GM12873 (cell line): ENCODE measurements around the gene ANKRD63.

Experiments
- TF ChIP-seq, protein P1 (sequence below): IDR thresholded peaks from 2 replicates; pipeline ENCODE4 v1.5.1; 2012; ENCODE audit warnings: low read depth, mild to moderate bottlenecking, moderate library complexity, low read length, control low read depth; ENCODE audit not compliant: insufficient read depth; ENCODE audit errors: missing control alignments

The ANKRD63 gene, protein sequence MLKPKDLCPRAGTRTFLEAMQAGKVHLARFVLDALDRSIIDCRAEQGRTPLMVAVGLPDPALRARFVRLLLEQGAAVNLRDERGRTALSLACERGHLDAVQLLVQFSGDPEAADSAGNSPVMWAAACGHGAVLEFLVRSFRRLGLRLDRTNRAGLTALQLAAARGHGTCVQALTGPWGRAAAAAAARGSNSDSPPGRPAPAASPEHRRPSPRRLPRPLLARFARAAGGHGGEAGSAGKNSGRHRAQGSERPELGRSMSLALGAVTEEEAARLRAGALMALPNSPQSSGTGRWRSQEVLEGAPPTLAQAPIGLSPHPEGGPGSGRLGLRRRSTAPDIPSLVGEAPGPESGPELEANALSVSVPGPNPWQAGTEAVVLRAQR

DNA sequence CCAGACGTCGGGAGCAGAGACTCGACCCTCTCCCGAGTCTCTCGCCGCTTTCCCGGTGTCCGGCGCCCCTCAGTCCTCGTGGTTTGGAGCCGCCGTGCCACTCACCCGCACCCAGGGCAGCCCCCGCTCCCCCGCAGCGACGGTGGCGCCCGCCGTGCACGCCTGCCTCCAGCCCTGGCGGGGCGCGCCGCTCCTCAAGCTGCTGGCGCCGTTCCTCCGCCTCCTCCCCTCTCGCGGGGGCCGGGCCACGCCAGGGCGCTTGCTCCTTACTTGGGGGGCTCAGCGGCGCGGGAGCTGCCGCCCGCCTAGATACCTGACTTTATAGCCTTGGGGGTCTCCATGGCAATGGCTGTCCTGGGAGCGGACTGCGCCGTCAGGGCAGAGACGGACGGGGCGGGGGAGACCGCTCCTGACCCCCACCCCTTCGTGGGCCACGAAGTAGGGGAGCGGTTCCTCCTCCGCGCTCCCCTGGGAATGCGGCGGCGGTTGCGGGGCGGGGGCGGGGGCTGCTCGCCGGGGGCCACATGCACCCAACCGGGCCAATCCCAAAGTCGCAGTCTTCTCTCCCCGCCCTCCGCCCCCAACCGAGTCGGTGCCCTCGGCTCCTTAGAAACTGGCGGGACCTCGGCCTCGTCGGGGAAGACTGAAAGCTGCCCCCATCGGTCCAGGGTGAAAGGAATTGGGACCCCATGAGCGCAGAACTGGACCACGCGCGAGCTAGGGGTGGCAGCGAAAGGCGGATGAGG is at the start of gene ANKRD63:
TSS of gene ANKRD63 (minus strand) at position 196 of the 746 bp plus-strand sequence. CDS start 478 bp downstream, outside the sequence.
- TF ChIP-seq, protein P1, sequence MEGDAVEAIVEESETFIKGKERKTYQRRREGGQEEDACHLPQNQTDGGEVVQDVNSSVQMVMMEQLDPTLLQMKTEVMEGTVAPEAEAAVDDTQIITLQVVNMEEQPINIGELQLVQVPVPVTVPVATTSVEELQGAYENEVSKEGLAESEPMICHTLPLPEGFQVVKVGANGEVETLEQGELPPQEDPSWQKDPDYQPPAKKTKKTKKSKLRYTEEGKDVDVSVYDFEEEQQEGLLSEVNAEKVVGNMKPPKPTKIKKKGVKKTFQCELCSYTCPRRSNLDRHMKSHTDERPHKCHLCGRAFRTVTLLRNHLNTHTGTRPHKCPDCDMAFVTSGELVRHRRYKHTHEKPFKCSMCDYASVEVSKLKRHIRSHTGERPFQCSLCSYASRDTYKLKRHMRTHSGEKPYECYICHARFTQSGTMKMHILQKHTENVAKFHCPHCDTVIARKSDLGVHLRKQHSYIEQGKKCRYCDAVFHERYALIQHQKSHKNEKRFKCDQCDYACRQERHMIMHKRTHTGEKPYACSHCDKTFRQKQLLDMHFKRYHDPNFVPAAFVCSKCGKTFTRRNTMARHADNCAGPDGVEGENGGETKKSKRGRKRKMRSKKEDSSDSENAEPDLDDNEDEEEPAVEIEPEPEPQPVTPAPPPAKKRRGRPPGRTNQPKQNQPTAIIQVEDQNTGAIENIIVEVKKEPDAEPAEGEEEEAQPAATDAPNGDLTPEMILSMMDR = no peak

DNA sequence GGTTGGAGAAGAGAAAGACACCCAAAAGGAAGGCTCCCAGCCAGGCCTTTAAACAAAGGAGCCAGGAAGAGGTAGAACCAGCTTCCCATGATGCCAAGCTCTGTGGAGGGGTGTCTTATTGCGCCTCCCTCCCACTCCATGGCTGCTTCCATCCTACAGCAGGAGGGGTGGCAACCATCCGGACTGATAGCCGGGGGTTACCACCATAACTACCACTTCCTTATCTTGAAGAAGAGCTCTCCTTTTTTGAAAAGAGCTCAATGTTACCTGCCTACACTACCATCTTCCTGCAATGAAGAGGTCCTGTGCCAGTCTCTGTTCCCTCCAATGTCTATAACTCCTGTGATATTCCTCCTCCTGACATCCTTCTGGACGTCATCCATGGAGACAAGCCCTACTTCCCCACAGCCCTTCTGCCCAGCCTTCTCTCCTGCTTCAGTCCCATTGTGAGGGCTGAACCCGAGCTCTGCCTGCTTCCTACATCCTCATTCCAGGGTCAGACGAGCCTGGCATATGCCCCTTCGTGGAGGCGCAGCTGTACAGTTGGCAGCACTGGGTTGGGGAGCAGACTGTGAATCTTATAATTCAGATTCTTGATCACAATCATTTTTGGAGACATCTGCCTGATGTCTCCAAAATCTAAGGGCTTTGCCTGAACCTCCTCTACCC is 49.4 kb upstream of the ANKRD63 start:
- TF ChIP-seq, protein P1 = no peak

GRCh38 chr15:40331637-40332036 is 48.8 kb upstream of the ANKRD63 start:
- TF ChIP-seq, protein P1 = no peak

- TF ChIP-seq, protein P1 = no peak
Observed at GRCh38 chr15:40331026-40331425, 48.2 kb upstream of the ANKRD63 start.

DNA sequence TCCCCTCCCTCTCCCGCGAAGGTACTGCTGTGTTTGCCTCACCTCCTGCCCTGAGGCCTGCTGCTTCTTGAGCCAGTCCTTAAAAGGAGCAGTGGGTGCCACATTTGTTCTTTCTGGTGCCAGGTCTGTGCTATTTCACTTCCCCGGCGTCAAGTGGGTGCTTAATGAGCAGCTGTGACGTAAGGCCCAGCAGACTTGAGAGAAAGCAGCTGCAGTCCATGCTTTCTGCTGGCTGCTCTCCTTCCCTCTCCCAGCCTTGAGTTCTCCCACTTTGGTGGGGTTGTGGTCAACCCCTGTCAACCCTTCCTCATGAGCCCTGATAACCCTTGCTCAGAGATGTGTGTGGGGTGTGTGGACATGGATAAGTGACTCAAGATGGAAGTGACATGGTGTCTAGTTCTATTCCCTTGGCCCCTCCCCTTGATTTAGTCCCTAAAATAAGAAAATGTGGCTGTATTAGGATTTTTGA is 47.5 kb upstream of the ANKRD63 start:
- TF ChIP-seq, protein P1 = no peak

DNA sequence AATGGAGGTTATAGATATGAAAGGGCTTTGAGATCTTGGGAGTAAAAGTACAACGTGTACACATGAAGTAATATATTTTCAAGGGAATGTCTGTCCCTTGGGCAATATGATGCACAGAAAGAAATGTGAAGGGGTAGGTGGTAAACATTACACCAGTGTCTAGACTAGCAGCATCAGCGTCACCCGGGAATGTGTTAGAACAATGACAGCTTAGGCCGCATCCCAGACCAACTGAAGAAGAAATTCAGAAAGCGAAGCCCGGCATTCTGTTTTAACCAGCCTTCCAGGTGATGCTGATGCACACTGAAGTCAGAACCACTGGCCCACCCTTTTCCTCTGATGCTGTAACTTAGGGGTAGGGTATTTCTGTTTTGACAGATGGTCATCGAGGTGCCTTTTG is 46.9 kb upstream of the ANKRD63 start:
- TF ChIP-seq, protein P1 = no peak

DNA sequence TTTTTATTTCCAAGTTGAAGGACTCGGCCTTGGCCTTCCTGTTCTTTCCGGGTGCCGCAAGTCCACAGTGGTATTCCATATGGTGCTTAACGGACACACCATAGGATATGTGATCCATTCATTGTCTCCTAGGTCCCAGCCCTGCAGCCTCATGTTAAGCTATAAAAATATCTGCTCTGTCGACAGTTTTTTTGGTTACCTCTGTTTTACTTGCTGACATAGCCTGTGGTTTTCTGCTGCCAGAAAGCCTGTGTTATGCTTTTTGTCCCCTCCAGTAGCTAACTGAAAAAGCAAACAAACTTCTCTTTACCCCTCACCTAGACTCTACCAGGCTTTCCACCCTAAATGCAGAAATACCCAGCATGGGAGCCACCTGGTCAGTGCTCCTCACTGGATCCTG is 45.9 kb upstream of the ANKRD63 start:
- TF ChIP-seq, protein P1 = no peak
